Endothelial cell (in vitro differentiated cells): ENCODE results near the gene FOS. TPM values are rescaled to one million over a fixed set of nuclear protein-coding genes. Genes with fewer than 3 reads are reported as not detected.

Experiments
- DNase-seq: peaks from one replicate; pipeline ENCODE4 v3.0.0; 2021; ENCODE audit warnings: low spot score
- H3K27ac Mint-ChIP-seq: one replicate; pipeline ENCODE4 v1.8.0; 2021; ENCODE audit warnings: mixed read lengths, inconsistent platforms; ENCODE audit not compliant: unreplicated experiment
- H3K27me3 Mint-ChIP-seq: one replicate; pipeline ENCODE4 v1.8.0; 2021; ENCODE audit warnings: mild to moderate bottlenecking, moderate library complexity, mixed read lengths, inconsistent platforms; ENCODE audit not compliant: unreplicated experiment
- H3K36me3 Mint-ChIP-seq: one replicate; pipeline ENCODE4 v1.8.0; 2021; ENCODE audit warnings: mild to moderate bottlenecking, low read depth, mixed read lengths, inconsistent platforms; ENCODE audit not compliant: unreplicated experiment
- H3K4me1 Mint-ChIP-seq: one replicate; pipeline ENCODE4 v1.8.0; 2021; ENCODE audit warnings: mild to moderate bottlenecking, mixed read lengths, inconsistent platforms; ENCODE audit not compliant: unreplicated experiment
- H3K4me3 Mint-ChIP-seq: one replicate; pipeline ENCODE4 v1.8.0; 2021; ENCODE audit warnings: mild to moderate bottlenecking, mixed read lengths, inconsistent platforms; ENCODE audit not compliant: unreplicated experiment
- H3K9me3 Mint-ChIP-seq: one replicate; pipeline ENCODE4 v1.8.0; 2021; ENCODE audit warnings: mixed read lengths, inconsistent platforms; ENCODE audit not compliant: unreplicated experiment
- CTCF ChIP-seq: fragments of 200-600 bp; sonication (generic); IDR thresholded peaks from one replicate; pipeline ENCODE4 v1.5.0; 2021; ENCODE audit warnings: antibody characterized with exemption; ENCODE audit not compliant: unreplicated experiment
- total RNA-seq: library from RNA; stranded (reverse); fragmentation: NEBNext Ultra II Directional; extraction: Animal tissue kit (Norgen Biotek cat#: 25700); gene quantifications from one replicate; pipeline ENCODE4 v1.2.1, GENCODE V29; 2021; ENCODE audit not compliant: unreplicated experiment

Gene FOS
- total RNA-seq, 1 donor from 2014 or later: 41.5 TPM

- no peak for TF ChIP-seq CTCF
- no peaks in the 10 kb centered on the region for H3K36me3 Mint-ChIP-seq
- no peak for DNase-seq
- H3K9me3 Mint-ChIP-seq: no peaks in the 10 kb centered on the region
- H3K4me3 Mint-ChIP-seq: no peak overlapping the region
- H3K27me3 Mint-ChIP-seq: peaks cover 4% of the 10 kb centered on the region
- peaks cover 30% of the 10 kb centered on the region for H3K4me1 Mint-ChIP-seq
- H3K27ac Mint-ChIP-seq: no peak overlapping the region
Measured at GRCh38 chr14:75238756-75239455, 39.7 kb upstream of the FOS start.

GRCh38 chr14:75240781-75241180, 37.8 kb upstream of the FOS start:
- Mint-ChIP-seq H3K27ac (no peak overlapping the region), H3K4me3 (no peak overlapping the region)
- no peak for TF ChIP-seq CTCF

GRCh38 chr14:75242546-75243273, 35.9 kb upstream of the FOS start:
- no peak for TF ChIP-seq CTCF
- Mint-ChIP-seq H3K36me3 (no peaks in the 10 kb centered on the region), H3K4me3 (no peak overlapping the region), H3K9me3 (no peaks in the 10 kb centered on the region), H3K27ac (no peak overlapping the region), H3K27me3 (peaks cover 7% of the 10 kb centered on the region), H3K4me1 (peaks cover 28% of the 10 kb centered on the region)
- no peak for DNase-seq

More at GRCh38 chr14:75240781-75241180, 37.8 kb upstream of the FOS start:
- H3K27me3 Mint-ChIP-seq: peaks cover 4% of the 10 kb centered on the region
- no peaks in the 10 kb centered on the region for H3K36me3 Mint-ChIP-seq
- no peaks in the 10 kb centered on the region for H3K9me3 Mint-ChIP-seq
- no peak for DNase-seq
- H3K4me1 Mint-ChIP-seq: peaks cover 30% of the 10 kb centered on the region

GRCh38 chr14:75244121-75244520, 34.5 kb upstream of the FOS start:
- no peak for TF ChIP-seq CTCF
- Mint-ChIP-seq H3K36me3 (no peaks in the 10 kb centered on the region), H3K4me3 (no peak overlapping the region), H3K4me1 (peaks cover 21% of the 10 kb centered on the region), H3K27me3 (peaks cover 4% of the 10 kb centered on the region), H3K27ac (no peak overlapping the region), H3K9me3 (no peaks in the 10 kb centered on the region)
- DNase-seq: no peak
